Measurements from ENCODE around the gene ACSM4. TPM values are rescaled to one million over a fixed set of nuclear protein-coding genes. Genes with fewer than 3 reads are reported as not detected.

Gene ACSM4
- total and polyA plus RNA-seq, 2 of the 13 experiments (the other 11 are each of a cell fraction or from before 2014, with no cell fraction given) = not detected

GRCh38 chr12:7293670-7294069 is 10.2 kb upstream of the ACSM4 start (continued):
- TF ChIP-seq ZSCAN21 (CRISPR knock-in tag; IDR thresholded peaks at IDR 0.05; ENCODE audit: borderline replicate concordance) (no peak), ARNT (IDR thresholded peaks at IDR 0.05) (no peak), ZNF570 (CRISPR knock-in tag; IDR thresholded peaks at IDR 0.05; ENCODE audit: borderline replicate concordance) (no peak), ZNF674 (CRISPR knock-in tag; IDR thresholded peaks at IDR 0.05; ENCODE audit: low read depth) (no peak), ZSCAN29 (CRISPR knock-in tag; conservative IDR thresholded peaks at IDR 0.05) (no peak), ZFX (CRISPR knock-in tag; IDR thresholded peaks at IDR 0.05; ENCODE audit: low read depth) (no peak), XBP1 (CRISPR knock-in tag; IDR thresholded peaks at IDR 0.05) (no peak), ZNF564 (CRISPR knock-in tag; IDR thresholded peaks at IDR 0.05) (no peak), RORA (CRISPR knock-in tag; IDR thresholded peaks at IDR 0.05) (no peak), FOSL1 (CRISPR knock-in tag; IDR thresholded peaks at IDR 0.05; ENCODE audit: borderline replicate concordance) (no peak)

- peaks cover 0 to 12% of the 10 kb centered on the region in 2 experiments; a peak in 2 of 5 replicates for H3K27me3 ChIP-seq (ENCODE audit: control insufficient read depth in 1 of 2, insufficient read depth in 2 of 2, low read length in 2 of 2)
- H3K4me1 ChIP-seq (ENCODE audit: insufficient read depth, low read length) = no peaks in the 10 kb centered on the region
- H3K9ac ChIP-seq (ENCODE audit: insufficient read depth, low read depth, low read length) = no peak overlapping the region
- no peaks in the 10 kb centered on the region for H3K36me3 ChIP-seq (replicated peaks in 1 of 2; ENCODE audit: control insufficient read depth in 1 of 2, insufficient read depth in 2 of 2, low read length in 2 of 2)
- 0% methylated on average over 1 of the region's 1 CpG for WGBS (ENCODE audit: low lambda C conversion rate)
- no peaks in the 10 kb centered on the region for H4K20me1 ChIP-seq (ENCODE audit: insufficient read depth, low read length)
- FAIRE-seq = no peak
- H3K79me2 ChIP-seq (ENCODE audit: insufficient read depth, low read length) = no peaks in the 10 kb centered on the region
- ChIA-PET POLR2A (no interaction called here), CTCF (ENCODE audit: low intra/inter-chr PET ratio, low total read pairs) (no interaction called here)
- H3K9me3 ChIP-seq (ENCODE audit: low read length) = peaks cover 2% of the 10 kb centered on the region; the same call in 1 of the 2 replicates
- H3K4me2 ChIP-seq (ENCODE audit: low read depth, low read length) = no peak overlapping the region
- DNase-seq (ENCODE audit: low spot score) = no peak
- no TSS peak for BruUV-seq (replicated peaks)
- ATAC-seq = no peak
- intact Hi-C loops (cut with micrococcal nuclease; ENCODE audit: unreplicated experiment) (no loop called here), in situ Hi-C loops (cut with HindIII; ENCODE audit: extremely low pct_ligation_motif_present, low pct_unique_long_range_greater_than_20kb) (no loop called here)
- TF ChIP-seq ZNF879 (CRISPR knock-in tag; IDR thresholded peaks at IDR 0.05) (no peak), ZNF292 (CRISPR knock-in tag; IDR thresholded peaks at IDR 0.05; ENCODE audit: borderline replicate concordance, low read depth) (no peak), CENPX (CRISPR knock-in tag; IDR thresholded peaks at IDR 0.05) (no peak), ZNF629 (CRISPR knock-in tag; conservative IDR thresholded peaks at IDR 0.05) (no peak), ZNF567 (CRISPR knock-in tag; IDR thresholded peaks at IDR 0.05; ENCODE audit: borderline replicate concordance) (no peak), ZNF33A (CRISPR knock-in tag; IDR thresholded peaks at IDR 0.05; ENCODE audit: borderline replicate concordance) (no peak), TARDBP (CRISPR knock-in tag; IDR thresholded peaks at IDR 0.05) (no peak), BCL6 (CRISPR knock-in tag; IDR thresholded peaks at IDR 0.05) (no peak), NR3C1 (CRISPR knock-in tag; IDR thresholded peaks at IDR 0.05) (no peak)
- no peak overlapping the region for H2AFZ ChIP-seq (ENCODE audit: low read length)
- H3K4me3 ChIP-seq (replicated peaks in 1 of 3; ENCODE audit: insufficient read depth in 1 of 3, low read depth in 2 of 3, low read length in 3 of 3) = no peak overlapping the region
- no peak overlapping the region for H3K27ac ChIP-seq (ENCODE audit: extremely low read length, insufficient read depth, low read length)
These were observed 8.3 kb upstream of the ACSM4 start for GRCh38 chr12:7295529-7295928.

Data from HepG2 (cell line).